Measurements from ENCODE around the gene BEST1. TPM values are rescaled to one million over a fixed set of nuclear protein-coding genes. Genes with fewer than 3 reads are reported as not detected.

The BEST1 gene
- total RNA-seq, 1 donor from 2014 or later: 4.5 TPM

GRCh38 chr11:61994981-61995380 is 44.8 kb downstream of the BEST1 start:
- no peak for TF ChIP-seq CTCF (IDR thresholded peaks at IDR 0.05)
- DNase-seq (ENCODE audit: low spot score): no peak
- no peak overlapping the region for H3K27ac Mint-ChIP-seq (ENCODE audit: unreplicated experiment)
- H3K4me1 Mint-ChIP-seq (ENCODE audit: low read depth): peaks cover 11% of the 10 kb centered on the region
- peaks cover 13% of the 10 kb centered on the region for H3K9me3 Mint-ChIP-seq (ENCODE audit: low read depth)
- peaks cover 6% of the 10 kb centered on the region for H3K36me3 Mint-ChIP-seq (ENCODE audit: low read depth)
- no peak overlapping the region for H3K4me3 Mint-ChIP-seq (ENCODE audit: unreplicated experiment)
- peaks cover 2% of the 10 kb centered on the region for H3K27me3 Mint-ChIP-seq (ENCODE audit: low read depth)

- H3K27me3 Mint-ChIP-seq (ENCODE audit: low read depth): no peaks in the 10 kb centered on the region
- peaks cover 4% of the 10 kb centered on the region for H3K36me3 Mint-ChIP-seq (ENCODE audit: low read depth)
- no peak for TF ChIP-seq CTCF (IDR thresholded peaks at IDR 0.05)
- no peak for DNase-seq (ENCODE audit: low spot score)
- no peak overlapping the region for H3K4me3 Mint-ChIP-seq (ENCODE audit: unreplicated experiment)
- H3K27ac Mint-ChIP-seq (ENCODE audit: unreplicated experiment): no peak overlapping the region
- peaks cover 16% of the 10 kb centered on the region for H3K4me1 Mint-ChIP-seq (ENCODE audit: low read depth)
- H3K9me3 Mint-ChIP-seq (ENCODE audit: low read depth): peaks cover 10% of the 10 kb centered on the region
These were observed 46.8 kb downstream of the BEST1 start for GRCh38 chr11:61996933-61997332.

GRCh38 chr11:61999141-61999975 is 49.2 kb downstream of the BEST1 start:
- Mint-ChIP-seq H3K36me3 (ENCODE audit: low read depth) (peaks cover 4% of the 10 kb centered on the region), H3K4me3 (ENCODE audit: unreplicated experiment) (no peak overlapping the region), H3K27me3 (ENCODE audit: low read depth) (no peaks in the 10 kb centered on the region), H3K9me3 (ENCODE audit: low read depth) (peaks cover 10% of the 10 kb centered on the region), H3K27ac (ENCODE audit: unreplicated experiment) (peak overlapping the region; percentile 95), H3K4me1 (ENCODE audit: low read depth) (peaks cover 24% of the 10 kb centered on the region)
- TF ChIP-seq CTCF (IDR thresholded peaks at IDR 0.05): no peak
- DNase-seq (ENCODE audit: low spot score): no peak

- TF ChIP-seq CTCF (IDR thresholded peaks at IDR 0.05): no peak
- Mint-ChIP-seq H3K9me3 (ENCODE audit: low read depth) (peaks cover 10% of the 10 kb centered on the region), H3K27me3 (ENCODE audit: low read depth) (no peaks in the 10 kb centered on the region), H3K27ac (ENCODE audit: unreplicated experiment) (no peak overlapping the region), H3K36me3 (ENCODE audit: low read depth) (peaks cover 4% of the 10 kb centered on the region), H3K4me1 (ENCODE audit: low read depth) (peaks cover 38% of the 10 kb centered on the region), H3K4me3 (ENCODE audit: unreplicated experiment) (no peak overlapping the region)
- no peak for DNase-seq (ENCODE audit: low spot score)
These were observed 50.6 kb downstream of the BEST1 start for GRCh38 chr11:62000539-62001446.

Data from chondrocyte (in vitro differentiated cells).